Measurements from ENCODE around the gene RAD51B. TPM values are rescaled to one million over a fixed set of nuclear protein-coding genes. Genes with fewer than 3 reads are reported as not detected.

Gene RAD51B
- total and polyA plus RNA-seq, 9 donors, result 21.6 to 70.1 (median 35.1) TPM

DNA sequence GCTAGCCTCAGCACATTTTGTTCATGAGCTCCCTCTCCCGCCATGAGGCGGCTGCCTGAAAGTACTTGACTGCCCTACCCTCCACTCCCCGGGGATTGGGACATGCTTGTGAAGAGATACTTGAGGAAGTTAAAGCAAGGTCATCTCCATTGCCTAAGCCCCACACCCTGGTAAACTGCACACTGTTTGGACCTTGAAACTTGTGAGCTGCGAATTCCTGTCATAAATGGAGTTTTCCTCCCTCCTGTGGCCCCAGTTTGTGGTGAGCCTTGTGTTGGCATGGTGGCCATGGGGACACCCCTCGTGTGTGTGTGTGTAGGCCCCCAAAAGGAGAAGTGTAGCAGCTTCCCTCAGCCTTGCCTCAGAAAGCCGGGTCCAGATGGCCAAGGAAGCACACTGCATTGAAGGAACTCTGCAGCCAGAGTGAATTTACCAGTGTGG, 577.8 kb downstream of the RAD51B start:
- peaks cover 53% of the 10 kb centered on the region for H3K4me1 ChIP-seq (ENCODE audit: insufficient read depth)
- 55 to 56% (median 55%) methylated on average over 6 of the region's 6 CpGs for WGBS, 3 donors
- no peak for TF ChIP-seq POLR2A (IDR thresholded peaks at IDR 0.05)
- TF ChIP-seq EP300 (IDR thresholded peaks at IDR 0.05), result no peak
- no peak for TF ChIP-seq CTCF (IDR thresholded peaks at IDR 0.05)
- no peaks in the 10 kb centered on the region for H3K36me3 ChIP-seq
- peak overlapping the region in 1 of 2 donors; percentile 44 for H3K27ac ChIP-seq
- intact Hi-C loops (cut with DNase I), result loop anchor here (10.0 kb wide), 5 partner anchors 147 to 417 kb away; partner anchors contain the start of gene ZFP36L1 (in 1 of the 4)
- H3K4me3 ChIP-seq, result no peak overlapping the region
- DNase-seq, result peak in 3 of 5 donors; percentile 39 to 54 (median 50)
- H3K9me3 ChIP-seq, result no peaks in the 10 kb centered on the region
- no peaks in the 10 kb centered on the region for H3K27me3 ChIP-seq

DNA sequence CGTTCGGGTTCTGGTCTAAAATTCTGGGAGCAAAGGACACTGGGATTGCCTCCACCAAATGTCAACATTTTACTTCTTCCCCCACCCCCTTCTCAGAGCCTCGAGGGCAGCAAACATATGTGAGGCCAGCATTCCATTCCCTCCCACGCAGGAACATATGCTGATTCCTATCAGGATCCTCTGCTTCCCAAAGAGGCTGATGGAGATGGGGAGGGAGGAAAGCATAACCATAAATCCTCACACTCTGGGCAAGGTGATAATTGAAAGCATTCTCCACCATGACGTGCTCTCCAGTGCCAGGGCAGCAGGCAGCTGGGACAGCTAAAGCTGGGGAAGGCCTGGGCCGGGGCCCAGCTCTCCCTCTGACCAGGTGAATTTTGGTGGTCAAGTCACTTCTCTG, 578.2 kb downstream of the RAD51B start:
- TF ChIP-seq EP300 (IDR thresholded peaks at IDR 0.05), result no peak
- TF ChIP-seq POLR2A (IDR thresholded peaks at IDR 0.05), result no peak
- TF ChIP-seq CTCF (IDR thresholded peaks at IDR 0.05), result no peak
- Histone ChIP-seq H3K27ac (peak overlapping the region in 1 of 2 donors; percentile 44), H3K9me3 (no peaks in the 10 kb centered on the region), H3K4me3 (no peak overlapping the region), H3K27me3 (no peaks in the 10 kb centered on the region), H3K36me3 (no peaks in the 10 kb centered on the region), H3K4me1 (ENCODE audit: insufficient read depth) (peaks cover 53% of the 10 kb centered on the region)
- no peak for DNase-seq
- 20 to 28% (median 27%) methylated on average over 6 of the region's 6 CpGs for WGBS, 3 donors
- intact Hi-C loops (cut with DNase I), result loop anchor here (10.0 kb wide), 5 partner anchors 147 to 417 kb away; partner anchors contain the start of gene ZFP36L1 (in 1 of the 4)

DNA sequence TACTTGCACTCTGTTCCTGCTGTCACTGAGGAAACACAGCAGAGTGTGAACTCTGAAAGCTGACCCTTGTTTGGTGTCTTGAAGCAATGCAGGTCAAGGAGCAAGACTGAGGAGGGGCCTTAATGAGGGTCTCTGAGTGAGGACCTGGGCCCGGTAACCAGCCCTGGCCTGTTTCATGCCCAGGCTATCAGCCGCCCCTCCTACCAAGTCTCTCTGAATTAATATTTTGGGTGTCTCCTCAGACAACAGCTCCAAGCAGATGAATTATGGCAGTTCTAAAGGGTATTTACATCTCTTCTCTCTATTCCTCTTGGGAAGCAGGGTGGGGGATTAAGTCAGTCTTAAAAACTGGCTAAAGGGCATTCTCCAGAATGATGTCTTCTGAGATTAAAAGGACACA, 578.8 kb downstream of the RAD51B start:
- Histone ChIP-seq H3K9me3 (no peaks in the 10 kb centered on the region), H3K36me3 (no peaks in the 10 kb centered on the region), H3K27me3 (no peaks in the 10 kb centered on the region), H3K27ac (peak overlapping the region in 1 of 2 donors; percentile 44), H3K4me3 (no peak overlapping the region), H3K4me1 (ENCODE audit: insufficient read depth) (peaks cover 51% of the 10 kb centered on the region)
- TF ChIP-seq POLR2A (IDR thresholded peaks at IDR 0.05) (no peak), CTCF (IDR thresholded peaks at IDR 0.05) (no peak), EP300 (IDR thresholded peaks at IDR 0.05) (no peak)
- WGBS, 3 donors, result 78 to 95% (median 89%) methylated on average over 2 of the region's 2 CpGs
- intact Hi-C loops (cut with DNase I), result loop anchor here (10.0 kb wide), 5 partner anchors 146 to 416 kb away; partner anchors contain the start of gene ZFP36L1 (in 1 of the 4)
- DNase-seq, result no peak

DNA sequence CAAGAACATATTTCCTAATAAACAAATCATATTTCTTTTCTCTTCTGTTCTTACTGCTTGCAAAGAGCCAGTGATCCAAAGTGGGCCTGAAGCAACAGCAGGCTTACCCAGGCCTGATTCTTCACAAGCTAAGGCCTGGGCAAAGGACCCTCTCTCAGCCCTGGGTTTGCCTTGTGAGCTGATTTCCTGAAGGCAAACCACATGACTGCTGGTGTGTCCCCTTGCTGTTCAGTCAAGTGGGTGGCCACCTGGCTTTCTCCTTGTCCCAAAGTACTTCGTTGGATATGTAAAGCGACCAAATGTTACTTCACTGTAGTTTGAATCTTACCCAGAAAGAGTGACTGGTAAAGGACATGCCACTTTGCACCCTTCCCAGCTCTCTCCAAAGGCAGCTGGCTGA, 580.4 kb downstream of the RAD51B start:
- Histone ChIP-seq H3K4me1 (ENCODE audit: insufficient read depth) (peaks cover 45% of the 10 kb centered on the region), H3K27me3 (no peaks in the 10 kb centered on the region), H3K9me3 (no peaks in the 10 kb centered on the region), H3K27ac (no peak overlapping the region), H3K36me3 (no peaks in the 10 kb centered on the region), H3K4me3 (no peak overlapping the region)
- no peak for DNase-seq
- intact Hi-C loops (cut with DNase I), result loop anchor here (10.0 kb wide), 5 partner anchors 145 to 415 kb away; partner anchors contain the start of gene ZFP36L1 (in 1 of the 4)
- WGBS, 3 donors, result 90 to 98% (median 97%) methylated on average over 2 of the region's 2 CpGs
- TF ChIP-seq POLR2A (IDR thresholded peaks at IDR 0.05) (no peak), CTCF (IDR thresholded peaks at IDR 0.05) (no peak), EP300 (IDR thresholded peaks at IDR 0.05) (no peak)

All from ovary (tissue), 9 donors.